HG02943 (cell line): ENCODE results near the gene NLGN3.
"Not testable (repeated sequence)": the region's sequence is repeated elsewhere in the genome, so short reads cannot be mapped to it uniquely, and the experiment has no call there.

Source experiments
- ATAC-seq: cut with Tn5 transposase; IDR thresholded peaks from one replicate; pipeline ENCODE4 v1.9.1; 2021; ENCODE audit warnings: mild to moderate bottlenecking, low read depth, moderate library complexity; ENCODE audit not compliant: unreplicated experiment

Gene NLGN3

DNA sequence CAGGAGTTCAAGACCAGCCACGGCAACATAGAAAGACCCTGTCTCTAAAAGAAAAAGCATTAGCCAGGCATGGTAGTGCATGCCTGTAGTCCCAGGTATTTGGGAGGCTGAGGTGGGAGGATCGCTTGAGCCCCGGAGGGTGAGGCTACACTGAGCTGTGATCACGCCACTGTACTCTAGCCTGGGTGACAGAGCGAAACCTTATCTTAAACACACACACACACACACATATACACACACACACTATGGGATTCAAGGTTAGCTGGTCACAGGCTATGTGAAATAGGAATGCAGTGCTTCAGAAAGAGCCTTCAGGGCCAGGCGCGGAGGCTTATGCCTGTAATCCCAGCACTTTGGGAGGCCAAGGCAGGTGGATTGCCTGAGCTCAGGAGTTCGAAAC, 23.5 kb downstream of the NLGN3 start:
- ATAC-seq, result no peak

DNA sequence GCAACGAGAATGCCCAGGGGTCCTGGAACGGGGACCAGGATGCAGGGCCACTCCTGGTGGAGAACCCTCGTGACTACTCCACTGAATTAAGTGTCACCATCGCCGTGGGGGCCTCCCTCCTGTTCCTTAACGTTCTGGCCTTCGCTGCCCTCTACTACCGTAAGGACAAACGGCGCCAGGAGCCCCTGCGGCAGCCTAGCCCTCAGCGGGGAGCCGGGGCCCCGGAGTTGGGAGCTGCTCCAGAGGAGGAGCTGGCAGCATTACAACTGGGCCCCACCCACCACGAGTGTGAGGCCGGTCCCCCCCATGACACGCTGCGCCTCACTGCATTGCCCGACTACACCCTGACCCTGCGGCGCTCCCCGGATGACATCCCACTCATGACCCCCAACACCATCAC, 24.9 kb downstream of the NLGN3 start:
- ATAC-seq, result no peak

DNA sequence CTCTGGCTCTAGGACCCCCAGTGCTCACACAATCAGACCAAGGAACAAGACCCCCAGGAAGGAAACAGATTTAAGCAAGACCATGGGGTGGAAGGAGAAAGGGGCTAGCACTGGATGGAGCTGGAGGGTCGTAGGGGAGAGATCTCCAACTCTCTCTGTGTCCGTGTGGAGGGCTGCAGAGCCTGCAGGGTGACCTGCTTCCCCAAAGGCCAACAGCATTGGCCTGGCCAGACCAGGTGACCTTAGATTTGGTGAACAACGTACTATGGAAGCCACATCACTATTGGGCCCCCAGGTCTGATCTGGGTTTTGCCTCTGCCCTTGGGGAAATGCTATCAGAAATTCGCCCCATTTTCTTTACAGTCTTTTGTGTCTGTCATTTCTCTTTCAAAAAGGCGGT, 26.0 kb downstream of the NLGN3 start:
- no peak for ATAC-seq

DNA sequence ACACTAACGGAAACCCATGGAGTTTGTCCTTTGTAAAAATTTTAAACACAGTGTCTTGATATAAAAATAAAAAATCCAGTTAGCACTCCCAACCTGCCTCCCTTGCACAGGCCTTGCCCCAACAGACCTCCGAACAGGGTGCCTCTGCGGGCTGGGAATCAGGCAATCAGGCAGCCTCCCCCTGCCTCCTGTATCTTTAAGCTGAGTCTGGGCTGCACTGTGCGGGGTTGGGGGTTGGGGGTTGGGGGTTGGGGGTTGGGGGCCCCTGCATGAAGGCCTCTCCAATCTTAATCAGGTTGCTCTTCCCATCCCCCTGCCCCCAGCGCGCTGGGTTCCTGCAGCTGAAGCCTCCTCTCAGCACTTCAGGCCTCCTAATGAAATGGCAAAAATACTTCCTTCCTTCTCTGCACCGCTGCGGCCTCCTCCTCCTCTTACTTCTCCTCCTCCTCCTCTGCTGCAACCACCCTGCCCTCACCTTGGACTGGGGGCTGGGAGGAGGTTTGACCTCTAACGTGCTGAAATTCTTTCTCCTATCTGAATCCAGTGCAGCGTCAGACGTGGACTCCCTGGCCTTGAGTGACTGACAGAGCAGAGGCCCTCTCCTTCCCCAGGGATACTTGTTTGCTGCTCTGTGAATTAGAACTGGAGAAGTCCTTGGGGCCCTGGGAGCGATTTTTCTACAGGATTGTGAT, 26.6 kb downstream of the NLGN3 start:
- ATAC-seq, result no peak

DNA sequence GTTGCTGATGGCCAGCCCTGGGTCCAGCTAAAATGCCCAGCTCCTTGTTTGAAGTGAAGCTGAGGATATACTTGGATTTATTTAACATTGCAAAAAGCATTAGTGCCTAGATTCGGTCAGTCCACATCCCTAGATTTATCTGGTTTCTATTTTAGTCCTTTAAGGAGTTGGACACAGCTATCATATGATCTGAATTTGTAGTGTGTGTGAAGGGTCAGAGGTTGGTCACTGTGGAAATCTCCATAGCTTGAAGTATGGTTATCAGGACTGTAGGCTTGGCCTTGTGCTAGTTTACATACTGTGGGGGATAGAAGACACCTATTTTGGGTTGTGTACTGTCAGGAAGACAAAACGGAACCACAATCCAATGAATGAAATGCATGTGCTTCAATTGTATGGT, 28.8 kb downstream of the NLGN3 start:
- no peak for ATAC-seq

DNA sequence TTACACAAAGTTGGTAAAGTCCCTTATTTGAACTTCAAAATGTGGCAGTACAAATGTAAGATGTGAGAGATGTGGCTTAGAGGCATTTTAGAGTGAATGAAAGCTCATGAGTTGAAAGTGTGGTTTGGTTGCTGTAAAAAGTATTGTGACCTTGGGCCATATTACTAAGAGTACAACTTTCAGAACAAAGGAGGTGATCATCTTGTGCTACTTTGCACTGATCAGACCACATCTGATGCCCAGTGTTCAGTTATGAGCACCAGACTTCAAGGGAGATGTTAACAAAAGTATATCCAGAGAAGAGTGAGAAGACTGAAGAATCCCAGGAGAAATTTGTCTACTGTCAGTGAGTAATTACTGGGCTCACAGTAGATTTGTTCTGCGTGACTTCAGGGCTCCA, 30.2 kb downstream of the NLGN3 start:
- ATAC-seq, result no peak

DNA sequence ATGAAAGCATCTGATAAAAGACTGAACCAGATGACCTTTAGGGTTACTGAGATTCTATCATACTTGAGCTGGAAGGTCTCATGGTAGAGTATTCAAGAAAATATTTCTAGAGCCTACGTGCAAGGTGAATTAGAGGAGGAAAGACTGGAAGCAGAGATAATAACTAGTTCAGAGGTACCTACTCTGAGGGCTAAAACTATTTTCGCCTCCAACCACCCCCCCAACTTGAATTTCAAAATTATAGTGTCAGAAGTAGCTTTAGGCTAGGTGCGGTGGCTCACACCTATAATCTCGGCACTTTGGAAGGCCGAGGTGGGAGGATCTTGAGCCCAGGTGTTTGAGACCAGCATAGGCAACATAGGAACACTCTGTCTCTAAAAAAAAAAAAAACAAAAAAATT, 30.9 kb downstream of the NLGN3 start:
- no peak for ATAC-seq

DNA sequence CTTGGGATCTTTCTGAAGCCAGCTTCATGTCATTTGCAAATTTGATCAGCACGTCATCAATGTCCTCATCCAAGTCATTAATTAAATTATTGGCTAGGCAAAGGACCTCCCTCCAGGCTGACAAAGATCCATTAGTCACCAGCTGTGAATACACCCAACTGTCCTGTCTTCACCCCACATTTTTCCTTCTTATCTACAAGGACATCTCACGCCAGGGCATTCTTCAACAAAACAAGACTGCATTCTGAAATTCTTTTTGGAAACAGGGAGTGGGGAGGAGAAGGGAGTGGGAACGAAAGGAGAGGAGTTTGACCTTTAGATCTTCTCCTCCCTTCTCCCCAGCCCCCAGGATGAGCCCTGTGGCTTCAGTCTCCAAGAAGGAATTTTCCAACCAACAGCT, 32.7 kb downstream of the NLGN3 start:
- ATAC-seq, result no peak

DNA sequence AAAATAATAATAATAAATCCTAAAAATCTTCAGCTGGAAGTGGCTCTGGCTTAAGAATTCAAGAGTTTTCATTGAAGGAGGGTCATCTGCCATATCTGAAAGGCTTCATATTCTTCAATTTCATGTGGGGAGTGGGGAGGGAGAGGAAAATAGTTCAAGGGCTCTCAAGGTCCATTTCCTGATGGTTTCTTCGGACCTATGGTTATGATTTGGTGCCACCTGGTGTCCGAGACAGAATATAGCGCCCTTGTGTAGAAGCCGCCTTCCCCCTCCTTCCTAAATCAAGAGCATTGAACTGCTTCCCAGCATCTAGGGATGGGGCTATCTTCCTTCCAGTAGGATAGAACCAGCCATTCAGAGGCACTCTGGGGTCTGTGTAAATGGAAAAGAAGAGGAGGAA, 34.3 kb downstream of the NLGN3 start:
- no peak for ATAC-seq

DNA sequence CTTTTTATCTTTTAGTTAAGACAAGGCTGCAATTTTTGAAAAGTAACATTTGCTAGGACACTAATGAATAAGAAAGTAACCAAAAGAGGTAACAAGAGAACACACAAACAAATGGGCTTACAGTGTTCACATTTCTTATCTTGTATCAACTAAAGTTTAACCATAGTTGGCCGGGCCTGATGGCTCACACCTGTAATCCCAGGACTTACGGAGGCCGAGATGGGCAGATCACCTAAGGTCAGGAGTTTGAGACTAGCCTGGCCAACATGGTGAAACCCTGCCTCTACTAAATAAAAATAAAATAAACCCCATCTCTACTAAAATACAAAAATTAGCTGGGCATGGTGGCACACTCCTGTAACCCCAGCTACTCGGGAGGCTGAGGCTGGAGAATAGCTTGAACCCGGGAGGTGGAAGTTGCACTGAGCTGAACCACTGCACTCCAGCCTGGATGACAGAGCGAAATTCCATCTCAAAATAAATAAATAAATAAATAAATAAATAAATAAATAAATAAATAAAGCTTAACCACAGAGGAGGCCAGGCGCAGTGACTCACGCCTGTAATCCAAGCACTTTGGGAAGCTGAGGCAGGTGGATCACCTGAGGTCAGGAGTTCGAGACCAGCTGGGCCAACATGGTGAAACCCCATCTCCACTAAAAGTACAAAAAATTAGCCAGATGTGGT, 36.1 kb downstream of the NLGN3 start:
- ATAC-seq, result not testable (repeated sequence)

DNA sequence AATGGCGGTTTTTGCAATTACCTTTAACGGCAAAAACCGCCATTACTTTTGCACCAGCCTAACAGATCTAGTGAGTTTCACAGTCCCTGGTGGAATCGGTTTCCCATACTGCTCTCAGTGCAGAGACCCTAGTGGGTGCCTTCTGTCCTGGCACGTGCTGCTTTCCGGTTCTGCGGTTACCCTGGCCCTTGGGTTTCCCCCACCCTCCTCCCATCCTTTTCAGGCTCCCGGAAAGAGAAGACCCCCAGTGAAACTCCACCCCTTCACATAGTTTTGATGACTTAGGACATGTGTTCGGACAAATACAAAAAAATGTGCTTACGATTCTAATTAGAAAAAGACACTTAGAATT, 36.9 kb downstream of the NLGN3 start:
- ATAC-seq, result peak; percentile 49

DNA sequence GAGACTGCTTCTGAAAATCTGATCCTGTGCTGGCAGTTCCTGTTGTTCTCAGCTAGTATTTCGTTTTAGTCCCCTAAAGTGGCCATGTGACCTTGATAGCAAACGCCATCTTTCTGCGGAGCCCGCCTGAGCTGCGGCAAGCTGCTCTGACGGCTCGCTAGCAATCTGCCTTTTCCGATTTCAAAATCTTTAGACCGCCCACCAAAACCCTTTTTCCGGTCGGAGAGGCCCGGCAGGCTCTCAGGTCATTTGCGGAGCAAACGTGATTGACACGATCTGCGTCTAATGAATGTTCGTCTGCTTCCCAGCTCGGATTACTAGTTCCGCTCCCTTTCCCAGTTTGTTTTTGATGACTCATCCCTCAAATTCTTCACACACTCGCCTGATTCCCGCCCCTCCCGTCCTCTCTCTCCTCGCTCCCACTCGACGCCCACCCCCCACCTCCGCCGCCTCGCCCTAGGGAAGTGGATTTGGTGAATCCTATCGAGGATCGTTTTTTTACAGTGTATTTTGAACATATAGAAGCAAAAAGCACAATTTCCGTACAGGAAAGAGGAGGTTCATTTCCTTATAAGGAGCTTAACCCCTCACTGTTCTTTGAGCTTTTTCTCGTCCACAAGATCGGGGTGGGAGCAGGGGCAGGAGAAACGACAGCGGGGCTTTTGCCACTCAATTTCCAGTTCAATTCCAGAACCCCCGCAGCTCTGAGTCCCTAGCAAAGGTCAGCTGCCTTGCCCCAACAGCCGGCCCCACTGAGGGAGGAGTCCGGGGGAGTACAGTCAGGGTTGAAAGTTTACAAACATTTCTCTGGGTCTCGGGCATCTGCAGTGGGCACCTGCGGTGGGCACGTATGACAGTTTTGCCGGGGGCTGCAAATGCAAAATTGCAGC, 37.5 kb downstream of the NLGN3 start:
- ATAC-seq, result peak; percentile 88

DNA sequence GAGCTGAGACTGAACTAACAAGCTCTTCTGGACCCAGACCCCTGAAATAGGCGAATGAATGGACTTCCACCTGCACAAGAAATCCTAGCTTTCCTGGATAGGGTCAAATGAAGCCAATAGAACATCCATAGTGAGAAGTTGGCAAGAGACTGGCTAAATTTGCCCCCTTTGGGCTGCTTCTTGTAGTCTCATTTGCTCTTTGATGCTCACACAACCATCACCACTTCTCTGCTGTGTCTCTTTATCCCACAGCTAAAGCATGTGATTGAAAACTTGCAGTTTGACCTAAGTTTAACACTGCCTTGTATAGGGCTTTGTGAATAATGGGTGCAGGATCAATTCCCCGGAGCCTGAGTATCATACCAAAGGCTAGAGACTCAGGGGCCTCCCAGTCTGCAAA, 38.2 kb downstream of the NLGN3 start:
- no peak for ATAC-seq

DNA sequence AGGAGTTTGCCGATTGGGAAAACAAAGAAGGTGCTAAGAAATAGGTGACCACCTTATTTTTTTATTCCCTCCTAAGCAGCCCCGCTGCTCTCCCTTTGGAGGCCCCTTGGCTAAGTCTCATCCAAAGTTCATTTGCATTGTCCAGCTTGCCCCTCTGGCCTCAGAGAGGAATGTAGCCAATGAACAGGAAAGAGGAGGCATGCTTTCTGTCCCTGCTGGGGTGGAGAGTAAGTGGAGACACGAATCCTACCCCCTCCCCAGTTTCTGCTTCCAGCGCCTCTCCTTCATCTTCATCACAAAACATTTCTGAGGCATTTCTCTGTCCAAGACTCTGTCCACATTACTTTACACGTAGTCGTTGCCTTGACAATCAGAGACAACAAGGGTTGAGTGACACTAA, 38.7 kb downstream of the NLGN3 start:
- ATAC-seq, result no peak

DNA sequence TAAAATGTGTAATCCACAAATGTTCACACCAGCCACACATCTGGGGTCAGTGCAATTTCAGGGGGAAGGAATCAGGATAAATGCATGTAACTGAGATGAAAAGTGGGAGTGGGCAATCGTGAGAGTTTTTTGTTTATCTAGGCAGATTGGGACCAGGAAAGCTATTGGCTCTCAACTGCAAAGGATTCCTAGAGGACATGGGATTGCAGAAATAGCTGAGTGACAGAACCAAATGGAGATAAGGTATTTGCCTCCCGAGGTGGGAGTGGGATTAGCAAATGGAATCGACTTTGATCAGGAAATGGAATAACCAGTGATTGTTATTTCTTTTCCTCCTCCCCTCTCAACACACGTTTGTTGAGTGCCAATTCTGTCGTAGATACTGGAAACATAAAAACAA, 39.5 kb downstream of the NLGN3 start:
- ATAC-seq, result no peak

DNA sequence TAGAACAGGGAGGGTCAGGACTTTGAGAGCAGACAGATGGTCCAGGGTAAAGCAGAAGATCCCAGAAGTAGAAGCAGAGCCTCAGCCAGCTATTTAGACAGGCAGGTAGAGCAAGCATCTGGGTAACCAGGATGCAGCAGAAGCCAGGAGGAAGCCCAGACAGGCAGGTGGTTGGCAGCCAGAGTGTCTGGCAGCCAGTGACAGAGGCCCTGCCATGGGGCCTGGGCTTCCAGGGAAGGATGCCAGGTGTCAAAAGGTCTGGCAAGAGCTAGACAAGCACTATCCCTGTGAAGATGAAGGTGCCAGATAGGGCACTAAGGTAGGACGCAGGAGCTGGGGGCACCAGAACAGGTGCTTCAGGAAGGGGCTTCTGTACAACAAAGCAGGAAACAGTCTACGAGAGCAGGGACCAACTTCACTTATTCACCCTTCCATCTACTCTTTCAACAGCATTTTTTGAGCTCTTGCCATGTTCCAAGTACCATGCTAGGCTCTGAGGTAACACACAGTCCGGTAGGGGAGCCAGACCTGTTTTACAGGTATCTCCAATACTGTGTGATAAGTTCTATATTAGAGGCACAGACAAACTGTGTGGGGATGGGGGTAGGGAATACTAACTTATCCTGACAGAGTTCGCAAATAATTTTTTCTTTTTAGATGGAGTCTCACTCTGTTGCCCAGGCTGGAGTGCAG, 40.3 kb downstream of the NLGN3 start:
- no peak for ATAC-seq

DNA sequence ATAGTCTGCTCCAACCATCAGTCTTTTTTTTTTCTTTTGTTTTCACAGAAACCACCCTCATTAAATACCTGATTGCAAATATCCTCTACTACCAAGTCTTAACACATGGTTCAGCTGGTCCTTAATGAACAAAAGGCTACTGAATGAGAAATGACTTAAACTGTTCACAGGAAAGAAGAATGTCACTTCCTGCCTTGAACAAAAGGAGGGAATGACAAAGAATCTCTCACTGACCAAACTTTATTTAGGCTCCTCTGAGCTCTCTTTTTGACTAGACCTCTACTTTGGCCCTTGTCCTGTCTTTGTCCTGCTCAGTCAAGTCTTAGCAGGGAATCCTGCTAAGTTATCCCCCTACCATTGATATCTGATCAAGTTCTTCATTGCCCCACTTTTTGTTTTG, 46.6 kb downstream of the NLGN3 start:
- ATAC-seq, result no peak

DNA sequence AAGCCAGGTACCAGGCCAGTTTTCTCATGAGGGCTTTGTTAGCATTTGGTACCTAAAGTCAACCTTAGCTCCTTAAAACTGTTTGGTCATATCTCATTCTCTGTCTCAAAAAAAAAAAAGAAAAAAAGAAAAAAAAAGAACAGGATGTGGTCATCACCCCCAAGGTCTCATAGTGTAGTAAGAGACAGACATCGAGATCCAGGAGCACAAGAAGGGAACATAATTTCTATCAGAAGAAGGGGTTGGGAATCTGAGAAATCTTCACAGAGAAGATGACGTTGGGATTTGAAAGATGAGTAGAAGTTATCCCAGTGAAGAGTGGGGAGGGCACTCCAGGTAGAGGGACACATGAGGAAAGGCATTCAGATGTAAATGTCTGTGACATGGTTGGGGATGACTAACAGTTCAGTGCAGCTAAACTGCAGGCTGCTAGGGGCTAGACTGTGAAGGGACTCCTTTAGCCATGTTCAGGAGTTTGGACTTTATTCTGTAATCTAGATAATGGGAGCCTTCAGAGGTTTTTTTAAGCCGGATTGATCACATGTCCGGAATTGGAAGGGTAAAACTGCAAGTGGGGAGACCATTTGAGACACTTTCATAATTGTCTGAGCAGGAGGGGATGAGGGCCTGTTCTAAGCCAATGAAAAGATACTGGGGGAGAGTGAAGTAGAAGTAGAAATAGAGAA, 51.5 kb downstream of the NLGN3 start:
- ATAC-seq, result no peak

DNA sequence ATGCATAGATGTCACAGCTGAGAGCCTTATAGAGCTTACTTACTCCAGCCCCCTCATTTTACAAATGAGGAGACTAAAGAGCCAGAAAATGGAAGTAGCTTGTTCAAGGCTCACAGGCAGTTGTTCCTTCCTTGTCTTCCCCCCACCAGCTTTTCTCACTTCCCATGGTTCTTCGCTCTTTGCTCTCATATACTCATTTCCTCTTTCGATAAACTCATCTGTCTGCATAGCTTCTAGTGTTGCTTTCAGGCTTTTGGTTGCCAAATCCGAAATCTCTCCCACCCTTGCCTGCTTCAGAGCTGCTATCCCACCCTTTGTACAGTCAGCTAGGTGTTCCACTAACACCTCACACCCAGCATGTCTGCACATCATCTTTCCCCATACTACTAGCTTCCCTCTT, 53.4 kb downstream of the NLGN3 start:
- ATAC-seq, result peak; percentile 58

DNA sequence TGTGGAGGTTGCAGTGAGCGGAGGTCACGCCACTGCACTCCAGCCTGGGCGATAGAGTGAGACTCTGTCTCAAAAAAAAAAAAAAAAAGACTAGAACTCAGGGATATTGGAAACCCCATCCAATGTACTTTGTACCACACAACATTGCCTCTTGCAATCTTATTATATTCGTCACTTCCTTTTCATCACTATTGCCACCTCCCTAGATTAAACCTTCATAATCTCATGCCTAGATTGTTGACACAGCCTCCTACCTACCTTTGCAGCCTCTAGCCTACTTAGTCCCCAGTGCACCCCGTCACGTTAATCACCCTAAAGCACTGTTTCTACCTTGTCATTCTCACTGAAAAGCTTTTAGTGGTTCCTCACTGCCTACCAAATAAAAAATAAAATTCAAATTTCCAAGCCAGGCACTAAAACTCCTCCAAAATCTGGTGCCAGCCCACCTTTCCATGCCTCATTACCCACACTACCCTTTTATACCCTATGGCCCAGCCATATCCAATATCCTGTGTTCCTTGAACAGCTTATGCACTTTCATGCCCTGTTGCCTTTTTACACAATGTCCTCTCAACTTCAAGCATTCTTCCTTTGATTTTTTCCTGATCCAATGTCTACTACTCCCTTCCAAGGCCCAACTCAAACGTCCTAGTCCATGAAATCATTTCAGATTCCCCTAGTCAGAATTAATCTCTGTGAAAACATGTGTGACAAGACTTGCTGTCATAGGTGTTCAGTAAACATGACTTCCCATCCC, 54.8 kb downstream of the NLGN3 start:
- ATAC-seq, result no peak
